ENCODE results near the gene PLIN1. TPM values are rescaled to one million over a fixed set of nuclear protein-coding genes. Genes with fewer than 3 reads are reported as not detected.

PLIN1 gene
- total and polyA plus RNA-seq, 2 experiments from 2014 or later: 0.21 to 0.90 TPM

DNA sequence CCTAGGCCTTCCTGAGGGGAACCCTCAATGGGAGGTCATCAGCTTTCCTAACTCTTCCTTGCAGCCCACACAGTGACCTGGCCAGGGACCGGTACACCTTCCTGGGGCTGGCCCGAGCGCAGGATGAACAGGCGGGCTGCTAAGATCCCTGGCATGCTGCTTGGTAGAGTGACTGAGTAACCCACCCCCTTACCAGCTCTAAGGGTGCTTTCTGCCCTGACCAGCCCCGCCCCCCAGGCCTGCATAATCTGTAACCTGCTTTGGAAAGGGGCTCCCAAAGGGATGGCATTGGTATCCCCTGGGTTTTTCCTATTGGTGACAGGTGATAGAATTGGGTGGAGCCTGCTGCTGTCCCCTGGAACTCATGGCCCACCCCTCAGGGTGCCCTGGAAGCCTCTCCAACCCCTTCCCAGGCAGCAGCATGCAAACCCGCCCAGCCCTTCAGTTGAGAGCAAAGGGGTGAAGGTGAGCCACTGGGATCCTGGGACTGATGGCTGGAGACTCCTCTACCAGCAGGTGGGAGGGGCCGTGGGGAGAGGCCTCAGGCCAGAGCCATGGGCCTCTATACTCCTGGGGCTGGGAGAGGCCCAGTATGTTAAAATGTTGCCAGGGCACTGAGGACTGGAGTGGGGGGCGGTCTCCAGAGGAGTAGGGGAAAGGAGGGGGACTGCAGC, 12.8 kb downstream of the PLIN1 start:
- H2AFZ ChIP-seq: peak overlapping the region; percentile 99

DNA sequence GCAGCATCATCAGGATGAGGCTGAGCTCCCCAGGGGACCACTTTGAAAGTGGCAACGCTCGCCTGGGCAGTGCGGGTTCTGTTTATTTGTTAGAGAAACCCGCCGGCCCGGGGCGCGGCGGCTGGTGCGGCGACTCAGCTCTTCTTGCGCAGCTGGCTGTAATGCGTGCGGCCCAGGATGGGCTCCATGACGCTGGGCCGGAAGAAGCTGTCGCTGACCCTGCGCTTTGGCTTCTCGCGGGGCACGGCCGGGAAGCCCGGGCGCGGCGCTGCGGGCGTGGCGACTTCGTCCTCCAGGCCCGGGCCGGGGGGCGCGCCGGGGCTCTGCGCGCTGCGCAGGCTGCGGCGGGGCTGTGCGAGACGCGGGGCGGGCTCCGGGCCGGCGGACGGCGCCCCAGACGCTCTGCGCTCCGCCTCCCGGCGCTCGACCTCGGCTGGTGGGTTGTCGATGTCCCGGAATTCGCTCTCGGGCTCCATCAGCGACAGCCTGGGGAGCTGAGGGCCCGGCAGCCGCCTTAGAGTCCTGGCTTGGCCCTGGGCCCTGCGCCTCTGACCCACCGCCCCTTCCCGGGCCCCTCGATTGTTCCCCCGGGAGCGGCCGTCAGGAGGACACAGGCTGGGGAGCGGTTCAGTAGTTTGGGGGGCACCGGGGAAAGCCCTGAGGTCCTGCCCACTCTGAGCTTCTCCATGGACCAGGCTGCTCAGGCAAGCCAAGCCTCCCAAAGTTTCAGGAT, 13.6 kb downstream of the PLIN1 start:
- Histone ChIP-seq H3K27ac (ENCODE audit: low read depth) (no peak overlapping the region), H3K79me2 (replicated peaks; ENCODE audit: insufficient read depth) (no peaks in the 10 kb centered on the region), H3K4me1 (ENCODE audit: insufficient read depth) (peaks cover 16% of the 10 kb centered on the region), H3K9me2 (ENCODE audit: insufficient read depth) (no peaks in the 10 kb centered on the region), H2AFZ (peak overlapping the region; percentile 99), H3K4me2 (peak overlapping the region; percentile 90), H3K36me3 (ENCODE audit: insufficient read depth) (no peaks in the 10 kb centered on the region), H3F3A (replicated peaks; ENCODE audit: low read depth) (no peaks in the 10 kb centered on the region), H3K27me3 (ENCODE audit: insufficient read depth) (peaks cover 20% of the 10 kb centered on the region), H4K20me1 (replicated peaks; ENCODE audit: insufficient read depth) (no peaks in the 10 kb centered on the region), H3K4me3 (peak overlapping the region; percentile 60)
- peaks cover 15% of the 10 kb centered on the region for H3K27me3 Mint-ChIP-seq (ENCODE audit: insufficient read depth, low read depth, poor library complexity)
- peaks cover 19% of the 10 kb centered on the region for H3K4me1 Mint-ChIP-seq
- no peaks in the 10 kb centered on the region; the same call in 2 of the 3 replicates for H3K9me3 Mint-ChIP-seq
- no peak overlapping the region for H3K27ac Mint-ChIP-seq
- DNase-seq (ENCODE audit: low spot score): peak; percentile 76
- no peaks in the 10 kb centered on the region for H3K36me3 Mint-ChIP-seq (ENCODE audit: low read depth)
- peak overlapping the region; percentile 67 for H3K4me3 Mint-ChIP-seq
- ATAC-seq: peak; percentile 85
- TF ChIP-seq POLR2AphosphoS5 (IDR thresholded peaks at IDR 0.05; ENCODE audit: low read depth) (0 out of 2 replicates have a peak, but pooled peaks have one; percentile 38), NANOG (IDR thresholded peaks at IDR 0.05; ENCODE audit: borderline replicate concordance) (no peak), EZH2 (IDR thresholded peaks at IDR 0.05; ENCODE audit: low read depth, unreplicated experiment) (peak; percentile 30), JUNB (IDR thresholded peaks at IDR 0.05; ENCODE audit: unreplicated experiment) (no peak)

More for the DNA sequence above, 12.8 kb downstream of the PLIN1 start:
- Histone ChIP-seq H3K27me3 (ENCODE audit: insufficient read depth) (peaks cover 20% of the 10 kb centered on the region), H3K79me2 (replicated peaks; ENCODE audit: insufficient read depth) (no peaks in the 10 kb centered on the region), H3K4me3 (peak overlapping the region; percentile 60), H3K27ac (ENCODE audit: low read depth) (no peak overlapping the region), H4K20me1 (replicated peaks; ENCODE audit: insufficient read depth) (no peaks in the 10 kb centered on the region), H3F3A (replicated peaks; ENCODE audit: low read depth) (no peaks in the 10 kb centered on the region), H3K9me2 (ENCODE audit: insufficient read depth) (no peaks in the 10 kb centered on the region), H3K4me2 (peak overlapping the region; percentile 90), H3K4me1 (ENCODE audit: insufficient read depth) (peaks cover 16% of the 10 kb centered on the region), H3K36me3 (ENCODE audit: insufficient read depth) (no peaks in the 10 kb centered on the region)
- DNase-seq (ENCODE audit: low spot score) (peak; percentile 29), ATAC-seq (peak; percentile 32)
- H3K9me3 Mint-ChIP-seq: no peaks in the 10 kb centered on the region
- H3K4me1 Mint-ChIP-seq: peaks cover 19% of the 10 kb centered on the region
- H3K27me3 Mint-ChIP-seq (ENCODE audit: insufficient read depth, low read depth, poor library complexity): peaks cover 17% of the 10 kb centered on the region
- no peaks in the 10 kb centered on the region for H3K36me3 Mint-ChIP-seq (ENCODE audit: low read depth)
- H3K27ac Mint-ChIP-seq: no peak overlapping the region
- peak overlapping the region; percentile 53 for H3K4me3 Mint-ChIP-seq
- TF ChIP-seq, protein P1, sequence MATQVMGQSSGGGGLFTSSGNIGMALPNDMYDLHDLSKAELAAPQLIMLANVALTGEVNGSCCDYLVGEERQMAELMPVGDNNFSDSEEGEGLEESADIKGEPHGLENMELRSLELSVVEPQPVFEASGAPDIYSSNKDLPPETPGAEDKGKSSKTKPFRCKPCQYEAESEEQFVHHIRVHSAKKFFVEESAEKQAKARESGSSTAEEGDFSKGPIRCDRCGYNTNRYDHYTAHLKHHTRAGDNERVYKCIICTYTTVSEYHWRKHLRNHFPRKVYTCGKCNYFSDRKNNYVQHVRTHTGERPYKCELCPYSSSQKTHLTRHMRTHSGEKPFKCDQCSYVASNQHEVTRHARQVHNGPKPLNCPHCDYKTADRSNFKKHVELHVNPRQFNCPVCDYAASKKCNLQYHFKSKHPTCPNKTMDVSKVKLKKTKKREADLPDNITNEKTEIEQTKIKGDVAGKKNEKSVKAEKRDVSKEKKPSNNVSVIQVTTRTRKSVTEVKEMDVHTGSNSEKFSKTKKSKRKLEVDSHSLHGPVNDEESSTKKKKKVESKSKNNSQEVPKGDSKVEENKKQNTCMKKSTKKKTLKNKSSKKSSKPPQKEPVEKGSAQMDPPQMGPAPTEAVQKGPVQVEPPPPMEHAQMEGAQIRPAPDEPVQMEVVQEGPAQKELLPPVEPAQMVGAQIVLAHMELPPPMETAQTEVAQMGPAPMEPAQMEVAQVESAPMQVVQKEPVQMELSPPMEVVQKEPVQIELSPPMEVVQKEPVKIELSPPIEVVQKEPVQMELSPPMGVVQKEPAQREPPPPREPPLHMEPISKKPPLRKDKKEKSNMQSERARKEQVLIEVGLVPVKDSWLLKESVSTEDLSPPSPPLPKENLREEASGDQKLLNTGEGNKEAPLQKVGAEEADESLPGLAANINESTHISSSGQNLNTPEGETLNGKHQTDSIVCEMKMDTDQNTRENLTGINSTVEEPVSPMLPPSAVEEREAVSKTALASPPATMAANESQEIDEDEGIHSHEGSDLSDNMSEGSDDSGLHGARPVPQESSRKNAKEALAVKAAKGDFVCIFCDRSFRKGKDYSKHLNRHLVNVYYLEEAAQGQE (IDR thresholded peaks at IDR 0.05; ENCODE audit: unreplicated experiment): no peak
- TF ChIP-seq STAT1 (IDR thresholded peaks at IDR 0.05; ENCODE audit: unreplicated experiment) (no peak), EZH2phosphoT487 (IDR thresholded peaks at IDR 0.05; ENCODE audit: unreplicated experiment) (no peak), POLR2AphosphoS5 (IDR thresholded peaks at IDR 0.05; ENCODE audit: low read depth) (peak; percentile 38; the same call in 1 of the 2 replicates)
- TF ChIP-seq, protein P2, sequence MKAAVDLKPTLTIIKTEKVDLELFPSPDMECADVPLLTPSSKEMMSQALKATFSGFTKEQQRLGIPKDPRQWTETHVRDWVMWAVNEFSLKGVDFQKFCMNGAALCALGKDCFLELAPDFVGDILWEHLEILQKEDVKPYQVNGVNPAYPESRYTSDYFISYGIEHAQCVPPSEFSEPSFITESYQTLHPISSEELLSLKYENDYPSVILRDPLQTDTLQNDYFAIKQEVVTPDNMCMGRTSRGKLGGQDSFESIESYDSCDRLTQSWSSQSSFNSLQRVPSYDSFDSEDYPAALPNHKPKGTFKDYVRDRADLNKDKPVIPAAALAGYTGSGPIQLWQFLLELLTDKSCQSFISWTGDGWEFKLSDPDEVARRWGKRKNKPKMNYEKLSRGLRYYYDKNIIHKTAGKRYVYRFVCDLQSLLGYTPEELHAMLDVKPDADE (IDR thresholded peaks at IDR 0.05): no peak

Data from GM23338 (cell line).